ENCODE results near the gene AGK. TPM values are rescaled to one million over a fixed set of nuclear protein-coding genes. Genes with fewer than 3 reads are reported as not detected.

The AGK gene
- total RNA-seq, 1 experiment from 2014 or later, result 32.2 TPM

DNA sequence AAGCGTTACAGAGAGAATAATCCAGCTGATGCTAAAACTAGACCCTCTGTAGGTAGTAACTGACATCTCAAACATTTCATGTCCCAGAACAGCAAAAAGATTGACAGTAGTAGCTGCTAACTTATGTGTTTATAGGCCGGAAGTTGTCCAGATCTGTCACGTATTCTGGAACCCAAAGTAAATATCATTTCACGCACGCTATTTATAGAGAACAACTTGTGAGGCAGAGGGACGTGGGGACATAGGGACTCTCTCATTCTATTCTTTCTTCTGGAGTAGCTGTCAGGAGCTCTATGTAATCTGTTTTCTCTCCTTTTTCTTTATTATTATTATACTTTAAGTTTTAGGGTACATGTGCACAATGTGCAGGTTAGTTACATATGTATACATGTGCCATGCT is 22.3 kb downstream of the AGK start (continued):
- TF ChIP-seq ESRRA (CRISPR knock-in tag; IDR thresholded peaks at IDR 0.05; ENCODE audit: borderline replicate concordance), result no peak

DNA sequence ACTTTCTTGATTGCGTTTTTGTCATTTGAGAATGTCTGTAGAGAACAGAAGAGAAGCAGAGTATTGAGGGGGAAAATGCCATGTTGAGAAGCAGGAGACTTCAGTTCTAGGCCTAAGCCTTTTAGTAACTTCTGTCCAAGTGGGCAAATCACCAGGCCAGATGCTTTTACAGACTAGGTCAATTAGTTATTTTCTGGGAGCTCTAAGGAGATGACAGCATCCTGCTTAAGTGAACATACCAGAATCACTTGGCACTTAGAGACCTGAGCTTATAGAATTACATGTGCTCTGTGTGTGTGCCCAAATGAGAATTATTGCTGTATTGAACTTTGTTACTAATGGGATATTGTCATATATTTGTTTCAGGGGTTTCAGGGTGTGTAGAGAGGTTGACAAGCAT is 24.0 kb downstream of the AGK start:
- Mint-ChIP-seq H3K4me3 (no peak overlapping the region), H3K4me1 (peaks cover 19% of the 10 kb centered on the region), H3K27ac (no peak overlapping the region), H3K27me3 (ENCODE audit: low read depth) (no peaks in the 10 kb centered on the region), H3K9me3 (peaks cover 20% of the 10 kb centered on the region), H3K36me3 (peaks cover 39% of the 10 kb centered on the region)
- ChIA-PET POLR2A (no interaction called here), CTCF (no interaction called here)
- DNase-seq (ENCODE audit: low spot score) (no peak), ATAC-seq (no peak)
- no peak for TF ChIP-seq SP1 (CRISPR knock-in tag; conservative IDR thresholded peaks at IDR 0.05)
- TF ChIP-seq, protein P1, sequence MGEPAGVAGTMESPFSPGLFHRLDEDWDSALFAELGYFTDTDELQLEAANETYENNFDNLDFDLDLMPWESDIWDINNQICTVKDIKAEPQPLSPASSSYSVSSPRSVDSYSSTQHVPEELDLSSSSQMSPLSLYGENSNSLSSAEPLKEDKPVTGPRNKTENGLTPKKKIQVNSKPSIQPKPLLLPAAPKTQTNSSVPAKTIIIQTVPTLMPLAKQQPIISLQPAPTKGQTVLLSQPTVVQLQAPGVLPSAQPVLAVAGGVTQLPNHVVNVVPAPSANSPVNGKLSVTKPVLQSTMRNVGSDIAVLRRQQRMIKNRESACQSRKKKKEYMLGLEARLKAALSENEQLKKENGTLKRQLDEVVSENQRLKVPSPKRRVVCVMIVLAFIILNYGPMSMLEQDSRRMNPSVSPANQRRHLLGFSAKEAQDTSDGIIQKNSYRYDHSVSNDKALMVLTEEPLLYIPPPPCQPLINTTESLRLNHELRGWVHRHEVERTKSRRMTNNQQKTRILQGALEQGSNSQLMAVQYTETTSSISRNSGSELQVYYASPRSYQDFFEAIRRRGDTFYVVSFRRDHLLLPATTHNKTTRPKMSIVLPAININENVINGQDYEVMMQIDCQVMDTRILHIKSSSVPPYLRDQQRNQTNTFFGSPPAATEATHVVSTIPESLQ (CRISPR knock-in tag; IDR thresholded peaks at IDR 0.05), result no peak
- no peak for TF ChIP-seq ZNF416 (CRISPR knock-in tag; IDR thresholded peaks at IDR 0.05)
- no peak for TF ChIP-seq FOXP1 (CRISPR knock-in tag; IDR thresholded peaks at IDR 0.05; ENCODE audit: borderline replicate concordance)
- TF ChIP-seq, protein P2, sequence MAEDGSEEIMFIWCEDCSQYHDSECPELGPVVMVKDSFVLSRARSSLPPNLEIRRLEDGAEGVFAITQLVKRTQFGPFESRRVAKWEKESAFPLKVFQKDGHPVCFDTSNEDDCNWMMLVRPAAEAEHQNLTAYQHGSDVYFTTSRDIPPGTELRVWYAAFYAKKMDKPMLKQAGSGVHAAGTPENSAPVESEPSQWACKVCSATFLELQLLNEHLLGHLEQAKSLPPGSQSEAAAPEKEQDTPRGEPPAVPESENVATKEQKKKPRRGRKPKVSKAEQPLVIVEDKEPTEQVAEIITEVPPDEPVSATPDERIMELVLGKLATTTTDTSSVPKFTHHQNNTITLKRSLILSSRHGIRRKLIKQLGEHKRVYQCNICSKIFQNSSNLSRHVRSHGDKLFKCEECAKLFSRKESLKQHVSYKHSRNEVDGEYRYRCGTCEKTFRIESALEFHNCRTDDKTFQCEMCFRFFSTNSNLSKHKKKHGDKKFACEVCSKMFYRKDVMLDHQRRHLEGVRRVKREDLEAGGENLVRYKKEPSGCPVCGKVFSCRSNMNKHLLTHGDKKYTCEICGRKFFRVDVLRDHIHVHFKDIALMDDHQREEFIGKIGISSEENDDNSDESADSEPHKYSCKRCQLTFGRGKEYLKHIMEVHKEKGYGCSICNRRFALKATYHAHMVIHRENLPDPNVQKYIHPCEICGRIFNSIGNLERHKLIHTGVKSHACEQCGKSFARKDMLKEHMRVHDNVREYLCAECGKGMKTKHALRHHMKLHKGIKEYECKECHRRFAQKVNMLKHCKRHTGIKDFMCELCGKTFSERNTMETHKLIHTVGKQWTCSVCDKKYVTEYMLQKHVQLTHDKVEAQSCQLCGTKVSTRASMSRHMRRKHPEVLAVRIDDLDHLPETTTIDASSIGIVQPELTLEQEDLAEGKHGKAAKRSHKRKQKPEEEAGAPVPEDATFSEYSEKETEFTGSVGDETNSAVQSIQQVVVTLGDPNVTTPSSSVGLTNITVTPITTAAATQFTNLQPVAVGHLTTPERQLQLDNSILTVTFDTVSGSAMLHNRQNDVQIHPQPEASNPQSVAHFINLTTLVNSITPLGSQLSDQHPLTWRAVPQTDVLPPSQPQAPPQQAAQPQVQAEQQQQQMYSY (CRISPR knock-in tag; IDR thresholded peaks at IDR 0.05), result no peak
- TF ChIP-seq, protein P3, sequence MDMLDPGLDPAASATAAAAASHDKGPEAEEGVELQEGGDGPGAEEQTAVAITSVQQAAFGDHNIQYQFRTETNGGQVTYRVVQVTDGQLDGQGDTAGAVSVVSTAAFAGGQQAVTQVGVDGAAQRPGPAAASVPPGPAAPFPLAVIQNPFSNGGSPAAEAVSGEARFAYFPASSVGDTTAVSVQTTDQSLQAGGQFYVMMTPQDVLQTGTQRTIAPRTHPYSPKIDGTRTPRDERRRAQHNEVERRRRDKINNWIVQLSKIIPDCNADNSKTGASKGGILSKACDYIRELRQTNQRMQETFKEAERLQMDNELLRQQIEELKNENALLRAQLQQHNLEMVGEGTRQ (CRISPR knock-in tag; IDR thresholded peaks at IDR 0.05), result no peak
- TF ChIP-seq, protein P4, sequence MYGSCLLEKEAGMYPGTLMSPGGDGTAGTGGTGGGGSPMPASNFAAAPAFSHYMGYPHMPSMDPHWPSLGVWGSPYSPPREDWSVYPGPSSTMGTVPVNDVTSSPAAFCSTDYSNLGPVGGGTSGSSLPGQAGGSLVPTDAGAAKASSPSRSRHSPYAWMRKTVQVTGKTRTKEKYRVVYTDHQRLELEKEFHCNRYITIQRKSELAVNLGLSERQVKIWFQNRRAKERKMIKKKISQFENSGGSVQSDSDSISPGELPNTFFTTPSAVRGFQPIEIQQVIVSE (CRISPR knock-in tag; IDR thresholded peaks at IDR 0.05; ENCODE audit: borderline replicate concordance), result no peak
- no peak for TF ChIP-seq SOX15 (CRISPR knock-in tag; IDR thresholded peaks at IDR 0.05)
- TF ChIP-seq GABPB1 (CRISPR knock-in tag; IDR thresholded peaks at IDR 0.05), result no peak
- no peak for TF ChIP-seq ZNF671 (CRISPR knock-in tag; IDR thresholded peaks at IDR 0.05)
- no peak for TF ChIP-seq NR2C2 (CRISPR knock-in tag; IDR thresholded peaks at IDR 0.05)
- TF ChIP-seq, protein P5, sequence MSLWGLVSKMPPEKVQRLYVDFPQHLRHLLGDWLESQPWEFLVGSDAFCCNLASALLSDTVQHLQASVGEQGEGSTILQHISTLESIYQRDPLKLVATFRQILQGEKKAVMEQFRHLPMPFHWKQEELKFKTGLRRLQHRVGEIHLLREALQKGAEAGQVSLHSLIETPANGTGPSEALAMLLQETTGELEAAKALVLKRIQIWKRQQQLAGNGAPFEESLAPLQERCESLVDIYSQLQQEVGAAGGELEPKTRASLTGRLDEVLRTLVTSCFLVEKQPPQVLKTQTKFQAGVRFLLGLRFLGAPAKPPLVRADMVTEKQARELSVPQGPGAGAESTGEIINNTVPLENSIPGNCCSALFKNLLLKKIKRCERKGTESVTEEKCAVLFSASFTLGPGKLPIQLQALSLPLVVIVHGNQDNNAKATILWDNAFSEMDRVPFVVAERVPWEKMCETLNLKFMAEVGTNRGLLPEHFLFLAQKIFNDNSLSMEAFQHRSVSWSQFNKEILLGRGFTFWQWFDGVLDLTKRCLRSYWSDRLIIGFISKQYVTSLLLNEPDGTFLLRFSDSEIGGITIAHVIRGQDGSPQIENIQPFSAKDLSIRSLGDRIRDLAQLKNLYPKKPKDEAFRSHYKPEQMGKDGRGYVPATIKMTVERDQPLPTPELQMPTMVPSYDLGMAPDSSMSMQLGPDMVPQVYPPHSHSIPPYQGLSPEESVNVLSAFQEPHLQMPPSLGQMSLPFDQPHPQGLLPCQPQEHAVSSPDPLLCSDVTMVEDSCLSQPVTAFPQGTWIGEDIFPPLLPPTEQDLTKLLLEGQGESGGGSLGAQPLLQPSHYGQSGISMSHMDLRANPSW (CRISPR knock-in tag; conservative IDR thresholded peaks at IDR 0.05; ENCODE audit: low read depth), result no peak
